Stimulated activated CD8-positive, alpha-beta memory T cell treated with anti-CD3 and anti-CD28 coated beads, Interleukin-4, amount 100 ng/mL, for 1 hour (primary cell): ENCODE data around the gene SMIM27.

Source experiments
- DNase-seq, 2 donors: peaks; one replicate each; pipeline ENCODE4 v3.0.0-alpha.2; 2020; ENCODE audit warnings: low read depth in 2 of 2, low spot score in 1 of 2

SMIM27 gene

GRCh38 chr9:32554591-32554990 lies 2.5 kb downstream of the SMIM27 start:
- no peak for DNase-seq

GRCh38 chr9:32558408-32558934 lies 6.3 kb downstream of the SMIM27 start:
- no peak for DNase-seq

- no peak for DNase-seq
These were observed 13.8 kb downstream of the SMIM27 start for GRCh38 chr9:32565967-32566366.

GRCh38 chr9:32566770-32567169 lies 14.6 kb downstream of the SMIM27 start:
- no peak for DNase-seq

DNA sequence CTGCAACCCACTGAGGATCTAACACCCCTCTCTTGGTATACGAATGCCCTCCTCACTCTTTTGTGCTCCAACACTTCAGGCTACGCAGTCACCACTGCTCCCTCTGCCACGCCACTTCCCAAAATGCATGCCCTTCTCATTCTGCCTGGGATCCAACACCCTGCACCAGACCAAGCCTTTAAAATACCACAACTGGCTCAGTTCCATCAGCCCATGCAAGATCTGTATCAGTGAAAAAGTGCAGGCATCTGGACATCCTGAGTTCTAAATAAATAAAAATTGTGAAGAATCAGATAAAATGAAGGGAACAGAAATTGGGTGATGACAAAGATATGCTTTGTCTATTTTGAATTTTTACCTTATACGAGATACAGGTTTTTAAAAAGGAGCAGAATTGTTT lies 18.1 kb downstream of the SMIM27 start:
- DNase-seq: no peak

- DNase-seq: peak in 1 of 2 donors; percentile 58
These were observed 20.1 kb downstream of the SMIM27 start for GRCh38 chr9:32571969-32572899.

- peak; percentile 93 to 96 for DNase-seq
These were observed 20.9 kb downstream of the SMIM27 start, which contains the start of gene NDUFB6 for GRCh38 chr9:32572900-32573523. TSS of gene NDUFB6 (minus strand) at chr9:32573159. CDS start at chr9:32573060, 99 bp downstream.

DNA sequence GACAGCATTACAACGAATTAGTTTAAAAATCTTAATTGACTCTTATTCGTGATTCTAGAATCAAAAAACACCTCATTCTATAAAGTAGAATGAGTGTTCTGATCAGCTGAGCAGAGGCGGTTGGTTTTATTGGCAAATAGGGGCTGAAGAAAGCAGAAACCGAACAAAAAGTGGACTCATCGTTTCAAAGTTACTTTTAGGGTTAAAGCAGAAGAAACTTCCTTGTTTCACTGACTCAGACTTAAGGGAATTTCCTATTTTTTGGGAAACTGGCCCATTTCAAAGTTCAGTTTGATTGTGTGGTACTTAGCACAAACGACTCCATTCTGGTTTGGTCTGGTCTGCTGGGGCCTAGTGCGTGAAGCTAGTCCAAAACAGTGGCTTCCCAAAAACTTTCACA lies 21.7 kb downstream of the SMIM27 start:
- DNase-seq: no peak

- DNase-seq: no peak
These were observed 22.7 kb downstream of the SMIM27 start for GRCh38 chr9:32574858-32575257.

GRCh38 chr9:32577316-32577715 lies 25.2 kb downstream of the SMIM27 start:
- DNase-seq: no peak

DNA sequence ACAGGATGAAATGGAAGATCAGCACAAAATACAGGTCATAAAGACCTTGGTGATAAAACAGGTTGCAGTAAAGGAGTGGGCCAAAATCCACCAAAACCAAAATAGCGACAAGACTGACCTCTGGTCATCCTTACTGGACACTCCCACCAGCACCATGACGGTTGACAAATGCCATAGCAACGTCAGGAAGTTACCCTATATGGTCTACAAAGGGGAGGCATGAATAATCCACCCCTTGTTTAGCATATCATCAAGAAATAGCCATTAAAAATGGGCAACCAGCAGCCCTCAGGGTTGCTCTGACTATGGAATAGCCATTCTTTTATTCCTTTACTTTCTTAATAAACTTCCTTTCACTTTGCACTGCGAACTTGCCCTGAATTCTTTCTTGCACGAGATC lies 26.8 kb downstream of the SMIM27 start:
- DNase-seq: no peak

- DNase-seq: peak; percentile 61 to 67
These were observed 27.7 kb downstream of the SMIM27 start for GRCh38 chr9:32579706-32580331.

DNA sequence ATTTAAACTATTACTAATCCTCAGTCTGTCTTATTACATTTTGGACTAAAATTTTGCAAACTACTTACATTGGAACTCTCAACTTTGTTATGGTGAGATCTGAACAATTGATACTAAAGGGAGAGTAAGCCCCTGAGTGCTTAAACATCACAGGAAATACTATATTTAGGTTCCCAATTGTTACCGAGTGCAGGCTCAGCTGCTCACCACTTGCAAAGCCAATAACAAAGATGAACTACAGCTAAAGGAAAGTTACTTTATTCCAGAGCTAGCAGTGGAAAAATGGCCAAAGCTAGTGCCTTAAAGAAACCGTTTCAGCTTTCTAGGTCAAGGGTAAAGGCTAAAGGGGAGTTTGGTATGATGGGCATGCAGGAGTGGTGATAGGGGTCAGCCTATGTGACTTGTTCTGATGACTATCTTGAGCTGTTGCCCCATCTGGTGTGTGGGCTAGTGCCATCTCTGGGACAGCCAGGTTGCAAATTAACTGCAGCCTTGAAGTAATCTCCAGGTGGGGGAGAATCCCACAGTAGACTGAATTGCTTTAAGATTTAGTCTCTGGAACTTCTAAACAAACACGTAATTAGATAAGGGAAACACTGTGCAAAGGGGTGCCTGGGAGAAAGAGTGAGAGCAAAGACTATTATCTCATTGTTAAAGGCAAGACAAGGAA lies 28.6 kb downstream of the SMIM27 start:
- no peak for DNase-seq

- no peak for DNase-seq
These were observed 29.5 kb downstream of the SMIM27 start for GRCh38 chr9:32581512-32582143.

DNA sequence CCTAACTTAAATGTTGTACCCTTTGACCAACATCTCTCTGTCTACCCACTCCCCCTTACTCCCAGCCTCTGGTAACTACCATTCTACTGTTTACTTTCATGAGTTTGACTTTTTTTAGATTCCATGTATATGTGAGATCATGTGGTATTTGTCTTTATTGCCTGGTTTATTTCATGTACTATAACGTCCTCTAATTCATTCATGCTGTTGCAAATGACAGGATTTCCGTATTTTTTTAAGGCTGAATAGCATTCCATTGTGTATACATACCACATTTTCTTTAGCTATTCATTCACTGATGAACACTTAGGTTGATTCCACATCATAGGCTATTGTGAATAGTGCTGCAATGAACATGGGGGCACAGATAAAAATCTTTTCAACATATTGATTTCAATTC lies 32.7 kb downstream of the SMIM27 start:
- no peak for DNase-seq

GRCh38 chr9:32587901-32588300 lies 35.8 kb downstream of the SMIM27 start:
- no peak for DNase-seq

GRCh38 chr9:32589083-32589723 lies 37.1 kb downstream of the SMIM27 start:
- no peak for DNase-seq

GRCh38 chr9:32590476-32590875 lies 38.3 kb downstream of the SMIM27 start:
- DNase-seq: no peak

DNA sequence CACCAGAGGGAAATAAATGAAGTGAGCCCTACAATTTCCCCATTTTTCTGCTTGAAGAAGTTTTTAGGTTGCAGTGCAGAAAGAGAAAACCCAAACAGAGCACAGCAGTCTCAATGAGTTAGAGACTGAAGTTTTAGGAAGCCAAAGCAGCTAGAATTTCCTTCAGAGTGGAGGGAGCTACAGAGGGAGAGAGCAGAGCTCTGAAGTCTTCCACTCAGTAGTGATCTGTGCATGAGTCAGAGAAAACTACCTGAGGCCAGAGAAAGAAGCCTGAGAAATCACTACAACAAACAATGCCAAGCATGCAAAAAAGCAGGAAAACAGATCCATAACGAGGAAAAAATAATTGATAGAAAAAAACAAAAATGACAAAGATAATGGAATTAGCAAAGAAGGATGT lies 38.8 kb downstream of the SMIM27 start:
- DNase-seq: no peak
